K562 (cell line): Measurements from ENCODE around the gene OR7A10. TPM values are rescaled to one million over a fixed set of nuclear protein-coding genes. Genes with fewer than 3 reads are reported as not detected.

ENCODE experiments used
- CBFA2T3 ChIP-seq: fragments of 450-650 bp; IDR thresholded peaks from 2 replicates; pipeline ENCODE4 v1.6.1; 2017
- CBX1 ChIP-seq: sonication (generic); IDR thresholded peaks from 2 replicates; pipeline ENCODE4 v1.6.1; 2016; ENCODE audit warnings: antibody characterized with exemption, low read depth, mild to moderate bottlenecking
- DDX20 ChIP-seq: fragments of 450-650 bp; IDR thresholded peaks from 2 replicates; pipeline ENCODE4 v1.6.1; 2016; ENCODE audit warnings: missing genetic modification characterization, low read depth, mild to moderate bottlenecking, missing compliant biosample characterization, moderate library complexity
- MEIS2 ChIP-seq: fragments of 450-650 bp; IDR thresholded peaks from 2 replicates; pipeline ENCODE4 v1.6.1; 2014; ENCODE audit warnings: mild to moderate bottlenecking; ENCODE audit not compliant: partially characterized antibody
- NFE2L1 ChIP-seq: fragments of 450-650 bp; IDR thresholded peaks from 2 replicates; pipeline ENCODE4 v1.6.1; 2016; ENCODE audit warnings: missing genetic modification characterization, low read depth, mild to moderate bottlenecking, missing compliant biosample characterization, moderate library complexity, borderline replicate concordance
- SAP30 ChIP-seq: fragments of 200-600 bp; sonication (generic); IDR thresholded peaks from 2 replicates; pipeline ENCODE4 v1.6.1; 2012; ENCODE audit warnings: borderline replicate concordance, low read depth, mild to moderate bottlenecking, moderate library complexity, low read length, control low read depth, inconsistent platforms; ENCODE audit not compliant: insufficient read depth, poor library complexity, severe bottlenecking
- SMAD3 ChIP-seq: fragments of 450-650 bp; formaldehyde crosslinking; conservative IDR thresholded peaks from 2 replicates; pipeline ENCODE4 v1.4.0; 2020; ENCODE audit warnings: mild to moderate bottlenecking
- SMARCA4 ChIP-seq: fragments of 450-650 bp; IDR thresholded peaks from 2 replicates; pipeline ENCODE4 v1.6.1; 2016
- TCF3 ChIP-seq: sonication (generic); formaldehyde crosslinking; IDR thresholded peaks from 2 replicates; pipeline ENCODE4 v1.4.0; 2020; ENCODE audit warnings: mild to moderate bottlenecking, missing genetic modification reagents
- ZBTB7A ChIP-seq: IDR thresholded peaks from 2 replicates; pipeline ENCODE4 v1.6.1; 2011; ENCODE audit warnings: low read depth, mild to moderate bottlenecking, low read length, moderate library complexity, borderline replicate concordance; ENCODE audit not compliant: control insufficient read depth
- ZBTB8A ChIP-seq: fragments of 450-650 bp; IDR thresholded peaks from 2 replicates; pipeline ENCODE4 v1.6.1; 2018; ENCODE audit warnings: mild to moderate bottlenecking, moderate library complexity; ENCODE audit not compliant: partially characterized antibody
- ZFP30 ChIP-seq: fragments of 250-450 bp; sonication (Bioruptor Pico); IDR thresholded peaks from 2 replicates; pipeline ENCODE4 v1.8.0; 2022; ENCODE audit warnings: moderate library complexity, mild to moderate bottlenecking, inconsistent platforms, borderline replicate concordance
- ZNF3 ChIP-seq: fragments of 250-450 bp; sonication (Bioruptor Pico); IDR thresholded peaks from 2 replicates; pipeline ENCODE4 v1.5.0; 2021; ENCODE audit warnings: mild to moderate bottlenecking, moderate library complexity
- ZNF589 ChIP-seq: fragments of 200-800 bp; sonication (Bioruptor generic); IDR thresholded peaks from 2 replicates; pipeline ENCODE4 v1.6.1; 2016; ENCODE audit warnings: low read depth, missing genetic modification characterization, missing compliant biosample characterization
- polyA plus RNA-seq, 8 experiments: library from polyadenylated mRNA; depleted of rRNA in 4 of 8; stranded (reverse) in 5 of 8; unstranded in 3 of 8; fragments of >200 nt; fragmentation: Nextera tagmentation in 2 of 8; fragmentation: Illumina TruSeq in 1 of 8; extraction: Ambion mirVana in 2 of 8; extraction: Trizol in 1 of 8; gene quantifications; 2 replicates each; pipeline versions ENCODE4 v1.2.1 to v1.2.3, GENCODE V29; 2011 to 2014; ENCODE audit warnings: inconsistent platforms in 1 of 8, missing spikeins in 1 of 8
- total RNA-seq, 7 experiments: library from RNA; depleted of rRNA in 6 of 7; stranded (reverse); fragments of >200 nt in 6 of 7; fragmentation: Illumina TruSeq in 2 of 7; extraction: Trizol in 2 of 7; gene quantifications; 2 replicates each; pipeline versions ENCODE4 v1.2.1 to v1.2.3, GENCODE V29; 2011 to 2021; ENCODE audit warnings: low replicate concordance in 1 of 7
- TF ChIP-seq, protein P1 (sequence below), 2 experiments: fragments of 450-650 bp; IDR thresholded peaks; 2 replicates each; pipeline ENCODE4 v1.6.1; 2018; ENCODE audit warnings: mild to moderate bottlenecking in 2 of 2, low read depth in 1 of 2; ENCODE audit not compliant: partially characterized antibody in 2 of 2
- TF ChIP-seq, protein P2 (sequence below): sonication (generic); formaldehyde crosslinking; IDR thresholded peaks from 2 replicates; pipeline ENCODE4 v1.8.0; 2022; ENCODE audit warnings: mild to moderate bottlenecking, missing genetic modification reagents
- TF ChIP-seq, protein P3 (sequence below): fragments of 250-450 bp; sonication (Bioruptor Pico); IDR thresholded peaks from 2 replicates; pipeline ENCODE4 v1.5.0; 2021; ENCODE audit warnings: mild to moderate bottlenecking, moderate library complexity
- TF ChIP-seq, protein P4 (sequence below): fragments of 450-650 bp; formaldehyde crosslinking; conservative IDR thresholded peaks from 2 replicates; pipeline ENCODE4 v1.4.0; 2022; ENCODE audit warnings: mild to moderate bottlenecking, missing genetic modification characterization

The OR7A10 gene
- total and polyA plus RNA-seq, 9 of the 15 experiments (the other 6 are each of a cell fraction or from before 2014, with no cell fraction given), result not detected

DNA sequence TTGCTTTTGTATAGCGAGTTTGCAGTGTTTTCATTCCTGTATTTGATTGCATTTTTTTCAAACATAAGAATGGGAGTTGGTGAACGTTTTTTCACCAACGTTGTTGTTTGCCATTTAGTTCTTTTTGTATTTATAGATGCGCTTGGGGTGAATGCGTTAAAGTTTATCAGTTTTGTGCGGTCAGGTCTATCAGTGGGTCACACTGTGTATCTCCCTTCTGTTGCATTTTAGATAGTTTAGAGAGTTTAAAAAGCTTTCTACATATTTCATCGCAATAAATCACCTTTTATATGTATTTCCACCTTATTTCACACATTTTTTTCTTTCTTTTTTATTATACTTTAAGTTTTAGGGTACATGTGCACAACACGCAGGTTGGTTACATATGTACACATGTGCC, 30.1 kb downstream of the OR7A10 start (continued):
- TF ChIP-seq TCF3, result peak; percentile 50
- no peak for TF ChIP-seq SMAD3 (CRISPR knock-in tag)
- TF ChIP-seq, protein P1, sequence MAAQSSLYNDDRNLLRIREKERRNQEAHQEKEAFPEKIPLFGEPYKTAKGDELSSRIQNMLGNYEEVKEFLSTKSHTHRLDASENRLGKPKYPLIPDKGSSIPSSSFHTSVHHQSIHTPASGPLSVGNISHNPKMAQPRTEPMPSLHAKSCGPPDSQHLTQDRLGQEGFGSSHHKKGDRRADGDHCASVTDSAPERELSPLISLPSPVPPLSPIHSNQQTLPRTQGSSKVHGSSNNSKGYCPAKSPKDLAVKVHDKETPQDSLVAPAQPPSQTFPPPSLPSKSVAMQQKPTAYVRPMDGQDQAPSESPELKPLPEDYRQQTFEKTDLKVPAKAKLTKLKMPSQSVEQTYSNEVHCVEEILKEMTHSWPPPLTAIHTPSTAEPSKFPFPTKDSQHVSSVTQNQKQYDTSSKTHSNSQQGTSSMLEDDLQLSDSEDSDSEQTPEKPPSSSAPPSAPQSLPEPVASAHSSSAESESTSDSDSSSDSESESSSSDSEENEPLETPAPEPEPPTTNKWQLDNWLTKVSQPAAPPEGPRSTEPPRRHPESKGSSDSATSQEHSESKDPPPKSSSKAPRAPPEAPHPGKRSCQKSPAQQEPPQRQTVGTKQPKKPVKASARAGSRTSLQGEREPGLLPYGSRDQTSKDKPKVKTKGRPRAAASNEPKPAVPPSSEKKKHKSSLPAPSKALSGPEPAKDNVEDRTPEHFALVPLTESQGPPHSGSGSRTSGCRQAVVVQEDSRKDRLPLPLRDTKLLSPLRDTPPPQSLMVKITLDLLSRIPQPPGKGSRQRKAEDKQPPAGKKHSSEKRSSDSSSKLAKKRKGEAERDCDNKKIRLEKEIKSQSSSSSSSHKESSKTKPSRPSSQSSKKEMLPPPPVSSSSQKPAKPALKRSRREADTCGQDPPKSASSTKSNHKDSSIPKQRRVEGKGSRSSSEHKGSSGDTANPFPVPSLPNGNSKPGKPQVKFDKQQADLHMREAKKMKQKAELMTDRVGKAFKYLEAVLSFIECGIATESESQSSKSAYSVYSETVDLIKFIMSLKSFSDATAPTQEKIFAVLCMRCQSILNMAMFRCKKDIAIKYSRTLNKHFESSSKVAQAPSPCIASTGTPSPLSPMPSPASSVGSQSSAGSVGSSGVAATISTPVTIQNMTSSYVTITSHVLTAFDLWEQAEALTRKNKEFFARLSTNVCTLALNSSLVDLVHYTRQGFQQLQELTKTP (IDR thresholded peaks at IDR 0.05; ENCODE audit: low read depth in 1 of 2, partially characterized antibody in 2 of 2), result no peak
- peak; percentile 45 for TF ChIP-seq MEIS2
- TF ChIP-seq, protein P2, sequence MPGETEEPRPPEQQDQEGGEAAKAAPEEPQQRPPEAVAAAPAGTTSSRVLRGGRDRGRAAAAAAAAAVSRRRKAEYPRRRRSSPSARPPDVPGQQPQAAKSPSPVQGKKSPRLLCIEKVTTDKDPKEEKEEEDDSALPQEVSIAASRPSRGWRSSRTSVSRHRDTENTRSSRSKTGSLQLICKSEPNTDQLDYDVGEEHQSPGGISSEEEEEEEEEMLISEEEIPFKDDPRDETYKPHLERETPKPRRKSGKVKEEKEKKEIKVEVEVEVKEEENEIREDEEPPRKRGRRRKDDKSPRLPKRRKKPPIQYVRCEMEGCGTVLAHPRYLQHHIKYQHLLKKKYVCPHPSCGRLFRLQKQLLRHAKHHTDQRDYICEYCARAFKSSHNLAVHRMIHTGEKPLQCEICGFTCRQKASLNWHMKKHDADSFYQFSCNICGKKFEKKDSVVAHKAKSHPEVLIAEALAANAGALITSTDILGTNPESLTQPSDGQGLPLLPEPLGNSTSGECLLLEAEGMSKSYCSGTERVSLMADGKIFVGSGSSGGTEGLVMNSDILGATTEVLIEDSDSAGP (CRISPR knock-in tag), result no peak
- TF ChIP-seq ZFP30 (CRISPR knock-in tag), result no peak
- no peak for TF ChIP-seq ZBTB8A
- no peak for TF ChIP-seq NFE2L1
- no peak for TF ChIP-seq SMARCA4
- TF ChIP-seq, protein P3, sequence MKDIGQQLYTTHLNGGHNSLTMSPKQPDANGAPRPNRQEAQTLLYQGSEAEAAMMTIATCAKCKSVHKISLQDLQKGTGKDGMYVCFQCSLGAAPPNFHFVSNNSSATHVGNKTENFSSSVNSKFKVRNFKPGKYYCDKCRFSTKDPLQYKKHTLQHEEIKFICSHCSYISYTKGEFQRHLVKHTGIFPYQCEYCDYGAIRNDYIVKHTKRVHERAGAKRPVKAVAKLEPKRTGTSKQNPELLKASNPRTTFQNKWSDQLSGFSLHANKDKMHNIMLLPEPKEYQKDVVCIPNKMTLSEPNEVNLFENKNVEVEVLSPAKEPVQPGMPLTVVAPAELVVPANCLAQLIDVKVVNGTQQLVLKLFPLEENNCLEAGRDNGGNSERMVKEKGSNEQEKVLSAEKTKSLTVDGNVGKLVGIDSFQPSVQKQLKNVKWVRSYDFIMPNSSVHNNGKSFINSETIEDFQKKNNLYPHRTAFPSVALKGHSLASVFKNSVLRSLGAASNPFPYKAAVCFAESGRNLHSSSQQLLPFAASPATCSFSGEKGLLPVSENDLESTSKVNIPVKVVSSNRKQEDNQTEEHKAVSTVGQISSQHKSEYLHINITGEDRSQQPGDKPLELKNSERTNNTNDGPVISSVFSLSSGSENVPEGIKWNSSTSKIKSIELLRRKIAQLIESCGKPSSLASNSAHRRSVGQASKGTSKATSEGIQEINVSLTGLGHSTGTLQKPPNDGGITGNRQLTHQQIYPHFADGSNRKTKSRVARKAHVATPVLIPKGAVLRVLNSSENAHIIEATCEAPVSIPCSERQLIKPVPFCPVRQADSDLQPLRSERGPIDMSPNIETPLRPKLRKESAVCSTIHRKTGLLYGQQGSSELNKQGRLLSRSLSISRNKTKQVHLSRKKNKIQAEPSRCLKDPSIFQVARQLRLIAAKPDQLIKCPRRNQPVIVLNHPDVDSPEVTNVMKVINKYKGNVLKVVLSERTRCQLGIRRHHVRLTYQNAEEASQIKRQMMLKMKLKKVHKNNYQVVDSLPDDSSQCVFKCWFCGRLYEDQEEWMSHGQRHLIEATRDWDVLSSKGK (CRISPR knock-in tag), result no peak
- no peak for TF ChIP-seq DDX20 (tag)
- TF ChIP-seq, protein P4, sequence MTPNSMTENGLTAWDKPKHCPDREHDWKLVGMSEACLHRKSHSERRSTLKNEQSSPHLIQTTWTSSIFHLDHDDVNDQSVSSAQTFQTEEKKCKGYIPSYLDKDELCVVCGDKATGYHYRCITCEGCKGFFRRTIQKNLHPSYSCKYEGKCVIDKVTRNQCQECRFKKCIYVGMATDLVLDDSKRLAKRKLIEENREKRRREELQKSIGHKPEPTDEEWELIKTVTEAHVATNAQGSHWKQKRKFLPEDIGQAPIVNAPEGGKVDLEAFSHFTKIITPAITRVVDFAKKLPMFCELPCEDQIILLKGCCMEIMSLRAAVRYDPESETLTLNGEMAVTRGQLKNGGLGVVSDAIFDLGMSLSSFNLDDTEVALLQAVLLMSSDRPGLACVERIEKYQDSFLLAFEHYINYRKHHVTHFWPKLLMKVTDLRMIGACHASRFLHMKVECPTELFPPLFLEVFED (CRISPR knock-in tag), result no peak
- no peak for TF ChIP-seq ZBTB7A
- peak; percentile 37 for TF ChIP-seq CBFA2T3
- no peak for TF ChIP-seq SAP30
- no peak for TF ChIP-seq ZNF3 (CRISPR knock-in tag)
- no peak for TF ChIP-seq ZNF589
- TF ChIP-seq CBX1, result no peak
